Naive thymus-derived CD4-positive, alpha-beta T cell (primary cell): ENCODE measurements around the gene SHISA4. TPM values are rescaled to one million over a fixed set of nuclear protein-coding genes. Genes with fewer than 3 reads are reported as not detected.
"Not testable (repeated sequence)": the region's sequence is repeated elsewhere in the genome, so short reads cannot be mapped to it uniquely, and the experiment has no call there.

ENCODE experiments used
- ATAC-seq: fragments of 150-1000 bp; cut with Tn5 transposase; 2 replicates; pipeline ENCODE4 v1.10.0; 2021; ENCODE audit warnings: mild to moderate bottlenecking, moderate library complexity
- CTCF ChIA-PET: fragments of 350-600 bp; sonication (Branson Sonifier 250); formaldehyde crosslinking; loops from one replicate; lab custom pipeline; 2021; ENCODE audit warnings: antibody characterized with exemption; lab: Charles Lee
- POLR2A ChIA-PET: fragments of 350-600 bp; sonication (Branson Sonifier 250); formaldehyde crosslinking; loops from one replicate; lab custom pipeline; 2021; ENCODE audit warnings: antibody characterized with exemption, inconsistent platforms; lab: Charles Lee
- DNase-seq, 9 donors: peaks; one replicate each; pipeline versions ENCODE4 v3.0.0 to v3.0.0-alpha.2; 2020 to 2022; ENCODE audit warnings: mixed read lengths in 1 of 9
- H3K27ac ChIP-seq: one replicate; pipeline ENCODE4 v1.7.0; 2013; ENCODE audit warnings: mild to moderate bottlenecking, low read depth, low read length, moderate library complexity
- H3K27me3 ChIP-seq, 2 donors: one replicate each; pipeline ENCODE4 v1.7.0; 2013; ENCODE audit warnings: low read length in 2 of 2, mild to moderate bottlenecking in 2 of 2, moderate library complexity in 2 of 2; ENCODE audit not compliant: control insufficient read depth in 2 of 2, insufficient read depth in 2 of 2
- H3K36me3 ChIP-seq, 3 experiments: 1 replicate in 2 of 3; 2 replicates in 1 of 3; pipeline ENCODE4 v1.7.0; 2013; ENCODE audit warnings: low read length in 3 of 3, mild to moderate bottlenecking in 3 of 3, moderate library complexity in 1 of 3; ENCODE audit not compliant: insufficient read depth in 3 of 3, control insufficient read depth in 2 of 3
- H3K4me1 ChIP-seq, 2 donors: one replicate each; pipeline ENCODE4 v1.7.0; 2013; ENCODE audit warnings: low read length in 2 of 2, mild to moderate bottlenecking in 2 of 2, moderate library complexity in 1 of 2; ENCODE audit not compliant: control insufficient read depth in 2 of 2, insufficient read depth in 2 of 2
- H3K4me3 ChIP-seq: 2 replicates; pipeline ENCODE4 v1.7.0; 2013; ENCODE audit warnings: mild to moderate bottlenecking, low read length
- H3K9me3 ChIP-seq, 3 experiments: 1 replicate in 2 of 3; 2 replicates in 1 of 3; pipeline ENCODE4 v1.7.0; 2013; ENCODE audit warnings: low read length in 3 of 3; ENCODE audit not compliant: control insufficient read depth in 2 of 3
- H3K27ac Mint-ChIP-seq, 9 donors: one replicate each; pipeline ENCODE4 v1.8.0; 2020 to 2022; ENCODE audit warnings: mixed read lengths in 9 of 9, mild to moderate bottlenecking in 8 of 9, moderate library complexity in 5 of 9, inconsistent platforms in 2 of 9
- H3K27me3 Mint-ChIP-seq, 5 donors: one replicate each; pipeline ENCODE4 v1.8.0; 2021 to 2022; ENCODE audit warnings: mixed read lengths in 5 of 5, mild to moderate bottlenecking in 1 of 5
- H3K36me3 Mint-ChIP-seq, 5 donors: one replicate each; pipeline ENCODE4 v1.8.0; 2020 to 2022; ENCODE audit warnings: mixed read lengths in 5 of 5, mild to moderate bottlenecking in 3 of 5, inconsistent platforms in 1 of 5
- H3K4me1 Mint-ChIP-seq, 7 donors: one replicate each; pipeline ENCODE4 v1.8.0; 2020 to 2022; ENCODE audit warnings: mixed read lengths in 7 of 7, mild to moderate bottlenecking in 3 of 7, inconsistent platforms in 1 of 7
- H3K4me3 Mint-ChIP-seq, 10 donors: one replicate each; pipeline ENCODE4 v1.8.0; 2020 to 2022; ENCODE audit warnings: mild to moderate bottlenecking in 10 of 10, mixed read lengths in 10 of 10, moderate library complexity in 6 of 10, inconsistent platforms in 2 of 10
- H3K9me3 Mint-ChIP-seq, 11 donors: one replicate each; pipeline ENCODE4 v1.8.0; 2020 to 2022; ENCODE audit warnings: mixed read lengths in 11 of 11, mild to moderate bottlenecking in 4 of 11, inconsistent platforms in 1 of 11, moderate library complexity in 1 of 11
- intact Hi-C, 2 donors: fragments of 100-400 bp; cut with micrococcal nuclease; formaldehyde crosslinking; loops; one replicate each; pipeline ENCODE4 v1.15.1; 2023
- polyA plus RNA-seq, 2 donors: library from polyadenylated mRNA; unstranded; fragments of 300-500 nt; fragmentation: Illumina TruSeq; gene quantifications; one replicate each; pipeline ENCODE4 v1.2.3, GENCODE V29; 2021
- total RNA-seq, 6 experiments: library from RNA in 5 of 6; stranded (reverse) in 5 of 6; gene quantifications; 1 replicate in 5 of 6; 2 replicates in 1 of 6; pipeline ENCODE4 v1.2.3 and lab custom pipeline; 2021 to 2026

The SHISA4 gene
- 1 to 10 TPM in 2 of 5 experiments, under 1 TPM in 3; 0.30 to 1.4 (median 0.66) TPM for total RNA-seq
- polyA plus RNA-seq, result not detected
- not detected for total RNA-seq (lab: John Stamatoyannopoulos, UW)

- Mint-ChIP-seq H3K27ac (peak within 1 kb of the TSS in 2 of 9 donors; percentile 58 to 91), H3K9me3 (peaks cover 0 to 8% (median 0%) of the 10 kb centered on the region in 11 donors), H3K36me3 (no peaks in the 10 kb centered on the region), H3K4me3 (peak within 1 kb of the TSS; percentile 59 to 88 (median 77)), H3K4me1 (peaks cover 2 to 16% (median 10%) of the 10 kb centered on the region in 7 donors), H3K27me3 (peaks cover 28 to 50% (median 39%) of the 10 kb centered on the region in 5 donors)
- no peaks in the 10 kb centered on the region for H3K36me3 ChIP-seq
- peak; percentile 63 for ATAC-seq
- no peak within 1 kb of the TSS for H3K27ac ChIP-seq
- H3K9me3 ChIP-seq, result no peaks in the 10 kb centered on the region
- peaks cover 0 to 5% of the 10 kb centered on the region in 2 donors for H3K4me1 ChIP-seq
- DNase-seq, result peak in 2 of 9 donors; percentile 8 to 18
- peak within 1 kb of the TSS; percentile 33 for H3K4me3 ChIP-seq
- peaks cover 0 to 6% of the 10 kb centered on the region in 2 donors for H3K27me3 ChIP-seq
- ChIA-PET POLR2A (interaction anchor here (0.6 kb wide), 1 partner anchor 109 kb away, joined by 3 read pairs; no protein-coding TSS in a partner anchor), CTCF (no interaction called here)
- intact Hi-C loops, result no loop called here
Observed at GRCh38 chr1:201888282-201889089, at the start of gene SHISA4. SHISA4 (plus strand) TSS chr1:201888898; CDS start chr1:201888995, 97 bp downstream.

DNA sequence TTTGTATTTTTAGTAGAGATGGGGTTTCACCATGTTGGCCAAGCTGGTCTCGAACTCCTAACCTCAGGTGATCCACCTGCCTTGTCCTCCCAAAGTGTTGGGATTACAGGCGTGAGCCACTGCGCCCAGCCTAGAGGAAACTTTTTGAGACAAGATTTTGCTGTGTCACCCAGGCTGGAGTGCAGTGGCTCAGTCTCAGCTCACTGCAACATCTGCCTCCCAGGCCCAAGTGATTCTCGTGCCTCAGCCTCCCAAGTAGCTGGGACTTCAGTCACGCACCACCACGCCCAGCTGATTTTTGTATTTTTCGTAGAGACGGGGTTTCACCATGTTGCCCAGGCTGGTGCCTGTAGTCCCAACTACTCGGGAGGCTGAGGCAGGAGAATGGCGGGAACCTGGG lies 49.6 kb upstream of the SHISA4 start:
- H3K27ac ChIP-seq, H3K27me3 Mint-ChIP-seq, H3K4me1 ChIP-seq, H3K4me3 Mint-ChIP-seq, ATAC-seq, intact Hi-C loops, H3K27me3 ChIP-seq, H3K4me3 ChIP-seq, CTCF ChIA-PET, H3K9me3 ChIP-seq, DNase-seq, H3K27ac Mint-ChIP-seq, H3K9me3 Mint-ChIP-seq: not testable (repeated sequence)
- Mint-ChIP-seq H3K36me3 (peaks cover 4 to 31% (median 9%) of the 10 kb centered on the region in 5 donors), H3K4me1 (peaks cover 26 to 74% (median 60%) of the 10 kb centered on the region in 7 donors)
- H3K36me3 ChIP-seq, result peaks cover 0 to 12% (median 6%) of the 10 kb centered on the region in 3 experiments
- POLR2A ChIA-PET, result interaction anchor here (0.7 kb wide), 1 partner anchor 20 kb away, joined by 3 read pairs; no protein-coding TSS in a partner anchor

- ATAC-seq, result no peak
- H3K27me3 Mint-ChIP-seq, result no peaks in the 10 kb centered on the region
- H3K4me1 Mint-ChIP-seq, result peaks cover 23 to 68% (median 55%) of the 10 kb centered on the region in 7 donors
- intact Hi-C loops, result no loop called here
- H3K27me3 ChIP-seq, result no peaks in the 10 kb centered on the region
- CTCF ChIA-PET, result interaction anchor here (0.7 to 1.0 kb wide), 2 partner anchors 9 to 221 kb away, joined by 3 read pairs; no protein-coding TSS in a partner anchor
- no peak for DNase-seq
- peaks cover 0 to 8% (median 6%) of the 10 kb centered on the region in 3 experiments for H3K36me3 ChIP-seq
- no peaks in the 10 kb centered on the region for H3K4me1 ChIP-seq
- H3K4me3 ChIP-seq, result no peak overlapping the region
- POLR2A ChIA-PET, result no interaction called here
- H3K27ac ChIP-seq, result no peak overlapping the region
- peaks cover 3 to 27% (median 6%) of the 10 kb centered on the region in 5 donors for H3K36me3 Mint-ChIP-seq
- no peak overlapping the region for H3K4me3 Mint-ChIP-seq
- no peaks in the 10 kb centered on the region for H3K9me3 Mint-ChIP-seq
- H3K27ac Mint-ChIP-seq, result no peak overlapping the region
- no peaks in the 10 kb centered on the region for H3K9me3 ChIP-seq
Observed at GRCh38 chr1:201840055-201840454, 48.6 kb upstream of the SHISA4 start.

DNA sequence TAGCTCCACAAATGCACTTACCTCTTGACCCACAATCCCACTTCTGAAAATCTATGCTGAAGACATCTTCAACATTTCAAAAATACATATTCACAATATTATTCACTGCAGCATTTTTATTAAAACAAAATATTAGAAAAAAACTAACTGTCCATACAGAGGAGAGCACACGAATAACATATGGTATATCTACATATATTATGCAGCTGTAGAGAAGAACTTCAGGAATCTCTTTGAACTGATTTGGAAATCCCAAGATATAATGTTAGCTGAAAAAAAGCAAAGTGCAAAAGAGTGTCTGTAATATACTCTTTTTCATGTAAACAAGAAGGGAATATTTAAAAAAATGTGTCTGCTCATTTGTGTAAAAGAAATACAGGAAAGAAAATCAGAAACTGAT lies 48.2 kb upstream of the SHISA4 start:
- DNase-seq (no peak), ATAC-seq (no peak)
- ChIA-PET POLR2A (no interaction called here), CTCF (interaction anchor here (0.7 to 1.0 kb wide), 2 partner anchors 9 to 221 kb away, joined by 3 read pairs; no protein-coding TSS in a partner anchor)
- Histone ChIP-seq H3K4me1 (no peaks in the 10 kb centered on the region), H3K36me3 (peaks cover 0 to 6% (median 4%) of the 10 kb centered on the region in 3 experiments), H3K4me3 (no peak overlapping the region), H3K9me3 (no peaks in the 10 kb centered on the region), H3K27me3 (no peaks in the 10 kb centered on the region), H3K27ac (no peak overlapping the region)
- Mint-ChIP-seq H3K27me3 (no peaks in the 10 kb centered on the region), H3K4me1 (peaks cover 22 to 67% (median 51%) of the 10 kb centered on the region in 7 donors), H3K36me3 (peaks cover 0 to 22% (median 2%) of the 10 kb centered on the region in 5 donors), H3K9me3 (no peaks in the 10 kb centered on the region), H3K4me3 (no peak overlapping the region), H3K27ac (peak overlapping the region in 1 of 9 donors; percentile 0)
- intact Hi-C loops, result no loop called here

GRCh38 chr1:201841265-201841912 lies 47.3 kb upstream of the SHISA4 start:
- H3K4me3 ChIP-seq, result no peak overlapping the region
- H3K36me3 Mint-ChIP-seq, result peaks cover 0 to 20% (median 0%) of the 10 kb centered on the region in 5 donors
- H3K27me3 ChIP-seq, result no peaks in the 10 kb centered on the region
- peak overlapping the region in 2 of 9 donors; percentile 7 to 48 for H3K27ac Mint-ChIP-seq
- no peaks in the 10 kb centered on the region for H3K9me3 Mint-ChIP-seq
- H3K4me1 ChIP-seq, result no peaks in the 10 kb centered on the region
- H3K9me3 ChIP-seq, result no peaks in the 10 kb centered on the region
- peaks cover 22 to 72% (median 53%) of the 10 kb centered on the region in 7 donors for H3K4me1 Mint-ChIP-seq
- peaks cover 0 to 6% (median 4%) of the 10 kb centered on the region in 3 experiments for H3K36me3 ChIP-seq
- ATAC-seq (no peak), DNase-seq (no peak)
- no peak overlapping the region for H3K27ac ChIP-seq
- H3K4me3 Mint-ChIP-seq, result no peak overlapping the region
- ChIA-PET CTCF (no interaction called here), POLR2A (no interaction called here)
- intact Hi-C loops, result no loop called here
- H3K27me3 Mint-ChIP-seq, result no peaks in the 10 kb centered on the region

GRCh38 chr1:201842472-201843027 lies 46.1 kb upstream of the SHISA4 start:
- peak overlapping the region in 1 of 9 donors; percentile 59 for H3K27ac Mint-ChIP-seq
- peaks cover 14 to 61% (median 53%) of the 10 kb centered on the region in 7 donors for H3K4me1 Mint-ChIP-seq
- Histone ChIP-seq H3K27me3 (no peaks in the 10 kb centered on the region), H3K4me3 (no peak overlapping the region), H3K27ac (no peak overlapping the region), H3K9me3 (no peaks in the 10 kb centered on the region), H3K4me1 (no peaks in the 10 kb centered on the region), H3K36me3 (peaks cover 0 to 11% (median 0%) of the 10 kb centered on the region in 3 experiments)
- ChIA-PET POLR2A (no interaction called here), CTCF (interaction anchor here (0.7 kb wide), 1 partner anchor 330 kb away, joined by 3 read pairs; no protein-coding TSS in a partner anchor)
- no peaks in the 10 kb centered on the region for H3K27me3 Mint-ChIP-seq
- H3K36me3 Mint-ChIP-seq, result peaks cover 0 to 17% (median 3%) of the 10 kb centered on the region in 5 donors
- no peak overlapping the region for H3K4me3 Mint-ChIP-seq
- DNase-seq (no peak), ATAC-seq (no peak)
- no peaks in the 10 kb centered on the region for H3K9me3 Mint-ChIP-seq
- intact Hi-C loops, result no loop called here
